Measurements from ENCODE around the gene SLC13A2. TPM values are rescaled to one million over a fixed set of nuclear protein-coding genes. Genes with fewer than 3 reads are reported as not detected.
A peak's percentile ranks its signal among the peaks of the same experiment; 100 is the strongest.
"Not testable (repeated sequence)": the region's sequence is repeated elsewhere in the genome, so short reads cannot be mapped to it uniquely, and the experiment has no call there.

SLC13A2 gene
- polyA plus RNA-seq, 3 donors = not detected

GRCh38 chr17:28466521-28467048, 6.9 kb upstream of the SLC13A2 start:
- H3K4me3 Mint-ChIP-seq = peak overlapping the region in 1 of 2 donors; percentile 92
- no peak overlapping the region for H3K27ac ChIP-seq (ENCODE audit: low read depth in 1 of 2, low read length in 2 of 2)
- peak overlapping the region; percentile 7 for H2AFZ ChIP-seq (ENCODE audit: insufficient read depth, low read depth, low read length, poor library complexity, severe bottlenecking)
- peaks cover 50 to 58% of the 10 kb centered on the region in 2 donors for H3K4me1 ChIP-seq (ENCODE audit: control insufficient read depth in 1 of 2, insufficient read depth in 2 of 2, low read length in 2 of 2)
- DNase-seq = no peak
- H3K4me2 ChIP-seq (replicated peaks; ENCODE audit: extremely low read depth, low read length, poor library complexity, severe bottlenecking) = peak overlapping the region; percentile 71
- no peaks in the 10 kb centered on the region for H4K20me1 ChIP-seq (ENCODE audit: insufficient read depth, low read length)
- peaks cover 2 to 7% (median 4%) of the 10 kb centered on the region in 3 donors for H3K27me3 Mint-ChIP-seq (ENCODE audit: low read depth in 3 of 3)
- H3K4me3 ChIP-seq (replicated peaks in 1 of 3; ENCODE audit: low read depth in 2 of 3, low read length in 3 of 3) = peak overlapping the region in 1 of 3 experiments; percentile 65
- TF ChIP-seq CTCF (IDR thresholded peaks at IDR 0.05) = no peak
- peaks cover 60% of the 10 kb centered on the region for H3K4me1 Mint-ChIP-seq
- no peaks in the 10 kb centered on the region for H3K27me3 ChIP-seq (ENCODE audit: control insufficient read depth in 2 of 2, insufficient read depth in 2 of 2, low read length in 2 of 2)
- H3K9me3 ChIP-seq (replicated peaks in 1 of 2; ENCODE audit: control insufficient read depth in 1 of 2, insufficient read depth in 1 of 2, low read length in 2 of 2) = no peaks in the 10 kb centered on the region
- no peak overlapping the region for H3K9ac ChIP-seq (ENCODE audit: insufficient read depth, low read length, poor library complexity, severe bottlenecking)
- no peaks in the 10 kb centered on the region for H3K79me2 ChIP-seq (ENCODE audit: insufficient read depth, low read length)
- intact Hi-C loops (cut with micrococcal nuclease) = no loop called here
- H3K36me3 Mint-ChIP-seq = no peaks in the 10 kb centered on the region
- 83% methylated on average over 2 of the region's 5 CpGs for WGBS (ENCODE audit: insufficient coverage)
- peak overlapping the region in 1 of 7 donors; percentile 62 for H3K27ac Mint-ChIP-seq
- no peaks in the 10 kb centered on the region for H3K9me3 Mint-ChIP-seq
- H3K36me3 ChIP-seq (replicated peaks in 1 of 2; ENCODE audit: control insufficient read depth in 1 of 2, insufficient read depth in 2 of 2, low read length in 2 of 2) = no peaks in the 10 kb centered on the region

DNA sequence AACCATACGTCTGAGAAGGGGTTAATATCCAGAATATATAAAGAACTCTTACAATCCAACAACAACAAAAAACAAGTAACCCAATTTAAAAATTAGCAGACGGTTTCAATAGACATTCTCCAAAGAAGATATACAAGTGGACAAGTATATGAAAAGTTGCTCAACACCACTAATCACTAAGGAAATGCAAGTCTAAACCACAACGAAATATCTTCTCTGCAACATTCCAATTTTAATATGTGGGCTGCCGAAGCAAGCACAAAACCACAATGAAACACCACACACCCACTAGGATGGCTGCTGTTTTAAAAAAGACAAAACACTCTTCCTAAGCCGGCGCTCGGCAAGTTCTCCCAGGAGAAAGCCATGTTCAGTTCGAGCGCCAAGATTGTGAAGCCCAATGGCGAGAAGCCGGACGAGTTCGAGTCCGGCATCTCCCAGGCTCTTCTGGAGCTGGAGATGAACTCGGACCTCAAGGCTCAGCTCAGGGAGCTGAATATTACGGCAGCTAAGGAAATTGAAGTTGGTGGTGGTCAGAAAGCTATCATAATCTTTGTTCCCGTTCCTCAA, 5.9 kb upstream of the SLC13A2 start:
- H3K27ac ChIP-seq (ENCODE audit: low read depth in 1 of 2, low read length in 2 of 2) = no peak overlapping the region
- peak overlapping the region; percentile 48 for H2AFZ ChIP-seq (ENCODE audit: insufficient read depth, low read depth, low read length, poor library complexity, severe bottlenecking)
- peak overlapping the region; percentile 37 for H3K9ac ChIP-seq (ENCODE audit: insufficient read depth, low read length, poor library complexity, severe bottlenecking)
- peak overlapping the region; percentile 71 for H3K4me2 ChIP-seq (replicated peaks; ENCODE audit: extremely low read depth, low read length, poor library complexity, severe bottlenecking)
- H3K4me3 ChIP-seq (replicated peaks in 1 of 3; ENCODE audit: low read depth in 2 of 3, low read length in 3 of 3) = peak overlapping the region in 1 of 3 experiments; percentile 65
- no peaks in the 10 kb centered on the region for H3K27me3 ChIP-seq (ENCODE audit: control insufficient read depth in 2 of 2, insufficient read depth in 2 of 2, low read length in 2 of 2)
- Mint-ChIP-seq H3K27me3 (ENCODE audit: low read depth in 3 of 3) (peaks cover 2 to 4% (median 3%) of the 10 kb centered on the region in 3 donors), H3K9me3 (no peaks in the 10 kb centered on the region), H3K36me3 (no peaks in the 10 kb centered on the region), H3K4me1 (peaks cover 60% of the 10 kb centered on the region), H3K27ac (peak overlapping the region in 2 of 7 donors; percentile 6 to 37), H3K4me3 (peak overlapping the region; percentile 75 to 92)
- H3K79me2 ChIP-seq (ENCODE audit: insufficient read depth, low read length) = no peaks in the 10 kb centered on the region
- TF ChIP-seq CTCF (IDR thresholded peaks at IDR 0.05) = no peak
- WGBS (ENCODE audit: insufficient coverage) = 0% methylated on average over 8 of the region's 17 CpGs
- no peaks in the 10 kb centered on the region for H3K36me3 ChIP-seq (replicated peaks in 1 of 2; ENCODE audit: control insufficient read depth in 1 of 2, insufficient read depth in 2 of 2, low read length in 2 of 2)
- H3K9me3 ChIP-seq (replicated peaks in 1 of 2; ENCODE audit: control insufficient read depth in 1 of 2, insufficient read depth in 1 of 2, low read length in 2 of 2) = no peaks in the 10 kb centered on the region
- H3K4me1 ChIP-seq (ENCODE audit: control insufficient read depth in 1 of 2, insufficient read depth in 2 of 2, low read length in 2 of 2) = peaks cover 50 to 58% of the 10 kb centered on the region in 2 donors
- peak in 1 of 3 donors; percentile 10 for DNase-seq
- intact Hi-C loops (cut with micrococcal nuclease) = no loop called here
- no peaks in the 10 kb centered on the region for H4K20me1 ChIP-seq (ENCODE audit: insufficient read depth, low read length)

GRCh38 chr17:28468033-28468735, 5.3 kb upstream of the SLC13A2 start:
- DNase-seq; H3K79me2 ChIP-seq (ENCODE audit: insufficient read depth, low read length); H3K36me3 Mint-ChIP-seq; H3K36me3 ChIP-seq (replicated peaks in 1 of 2; ENCODE audit: control insufficient read depth in 1 of 2, insufficient read depth in 2 of 2, low read length in 2 of 2); intact Hi-C loops (cut with micrococcal nuclease); H2AFZ ChIP-seq (ENCODE audit: insufficient read depth, low read depth, low read length, poor library complexity, severe bottlenecking); H3K27me3 ChIP-seq (ENCODE audit: control insufficient read depth in 2 of 2, insufficient read depth in 2 of 2, low read length in 2 of 2); H3K9me3 ChIP-seq (replicated peaks in 1 of 2; ENCODE audit: control insufficient read depth in 1 of 2, insufficient read depth in 1 of 2, low read length in 2 of 2); H3K9me3 Mint-ChIP-seq; H3K27me3 Mint-ChIP-seq (ENCODE audit: low read depth in 3 of 3); H4K20me1 ChIP-seq (ENCODE audit: insufficient read depth, low read length); H3K27ac ChIP-seq (ENCODE audit: low read depth in 1 of 2, low read length in 2 of 2): not testable (repeated sequence)
- Mint-ChIP-seq H3K4me1 (peaks cover 66% of the 10 kb centered on the region), H3K4me3 (peak overlapping the region; percentile 75 to 92), H3K27ac (peak overlapping the region in 1 of 7 donors; percentile 50)
- peak overlapping the region; percentile 37 for H3K9ac ChIP-seq (ENCODE audit: insufficient read depth, low read length, poor library complexity, severe bottlenecking)
- H3K4me3 ChIP-seq (replicated peaks in 1 of 3; ENCODE audit: low read depth in 2 of 3, low read length in 3 of 3) = peak overlapping the region in 1 of 3 experiments; percentile 65
- WGBS (ENCODE audit: insufficient coverage) = 47% methylated on average over 9 of the region's 20 CpGs
- H3K4me1 ChIP-seq (ENCODE audit: control insufficient read depth in 1 of 2, insufficient read depth in 2 of 2, low read length in 2 of 2) = peaks cover 50 to 58% of the 10 kb centered on the region in 2 donors
- peak overlapping the region; percentile 17 for H3K4me2 ChIP-seq (replicated peaks; ENCODE audit: extremely low read depth, low read length, poor library complexity, severe bottlenecking)
